Measurements from ENCODE around the gene SYDE1.

The SYDE1 gene

DNA sequence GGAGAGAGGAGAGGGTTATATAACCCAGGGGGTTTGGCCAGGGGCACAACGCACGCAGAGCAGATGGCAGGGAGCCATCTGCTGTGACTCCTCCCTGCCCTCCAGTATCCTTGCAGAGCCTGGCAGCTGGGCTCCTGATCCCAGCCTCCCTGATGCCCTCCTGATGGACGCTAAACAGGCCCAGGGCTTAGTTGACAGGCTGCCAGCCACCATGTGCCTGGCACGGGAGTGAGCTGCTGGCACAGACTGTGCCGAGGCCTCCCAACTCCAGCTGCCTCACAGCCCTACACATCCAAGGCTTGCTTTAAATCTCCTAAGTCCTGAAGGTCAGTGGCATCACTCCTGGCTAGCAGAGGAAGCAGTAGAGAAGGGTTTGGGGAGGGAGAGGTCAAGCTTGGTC is 16.7 kb downstream of the SYDE1 start:
- in situ Hi-C loops (cut with HindIII; ENCODE audit: low pct_unique_long_range_greater_than_20kb, low sequenced_read_pairs), result no loop called here
- peak in 1 of 2 experiments; percentile 26 for DNase-seq (ENCODE audit: low read depth in 1 of 2, low spot score in 1 of 2)
- TF ChIP-seq JUND (IDR thresholded peaks at IDR 0.05; ENCODE audit: low read depth), result no peak

DNA sequence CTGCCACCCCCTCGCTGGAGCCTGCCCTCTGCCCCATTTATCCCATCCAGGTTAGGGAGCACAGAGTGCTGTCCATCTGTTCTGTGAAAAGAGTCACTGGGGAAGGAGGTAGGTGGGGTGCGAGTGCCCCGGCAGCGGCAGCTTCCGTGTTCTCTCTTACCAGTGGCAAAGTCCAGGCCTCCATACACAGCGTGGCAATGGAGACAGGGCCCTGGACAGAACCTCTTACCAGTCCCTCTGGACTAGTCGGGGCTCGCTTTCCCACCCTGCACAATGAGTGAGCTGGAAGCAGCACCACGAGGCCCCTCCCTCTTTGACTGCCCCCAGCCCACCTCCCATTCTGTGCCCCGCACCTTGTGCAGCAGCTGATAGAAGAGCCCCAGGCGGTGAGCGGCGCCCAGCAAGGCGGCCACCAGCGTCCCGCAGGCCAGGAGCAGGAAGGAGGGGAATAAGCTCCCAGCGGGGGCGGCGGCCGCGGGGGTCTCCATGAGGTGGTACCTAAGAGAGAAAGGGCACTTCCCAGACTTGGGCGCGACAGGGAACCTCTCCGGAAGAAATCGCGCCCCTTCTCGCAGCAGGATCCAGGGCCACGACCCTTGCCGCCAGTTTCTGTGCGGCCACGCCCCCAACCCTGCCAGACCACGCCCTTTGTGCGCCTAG is 17.5 kb downstream of the SYDE1 start:
- no peak for TF ChIP-seq JUND (IDR thresholded peaks at IDR 0.05; ENCODE audit: low read depth)
- in situ Hi-C loops (cut with HindIII; ENCODE audit: low pct_unique_long_range_greater_than_20kb, low sequenced_read_pairs), result no loop called here
- no peak for DNase-seq (ENCODE audit: low read depth in 1 of 2, low spot score in 1 of 2)

- DNase-seq (ENCODE audit: low read depth in 1 of 2, low spot score in 1 of 2), result peak; percentile 84 to 96
- no peak for TF ChIP-seq JUND (IDR thresholded peaks at IDR 0.05; ENCODE audit: low read depth)
- in situ Hi-C loops (cut with HindIII; ENCODE audit: low pct_unique_long_range_greater_than_20kb, low sequenced_read_pairs), result no loop called here
Measured at GRCh38 chr19:15125232-15126067, 18.2 kb downstream of the SYDE1 start.

DNA sequence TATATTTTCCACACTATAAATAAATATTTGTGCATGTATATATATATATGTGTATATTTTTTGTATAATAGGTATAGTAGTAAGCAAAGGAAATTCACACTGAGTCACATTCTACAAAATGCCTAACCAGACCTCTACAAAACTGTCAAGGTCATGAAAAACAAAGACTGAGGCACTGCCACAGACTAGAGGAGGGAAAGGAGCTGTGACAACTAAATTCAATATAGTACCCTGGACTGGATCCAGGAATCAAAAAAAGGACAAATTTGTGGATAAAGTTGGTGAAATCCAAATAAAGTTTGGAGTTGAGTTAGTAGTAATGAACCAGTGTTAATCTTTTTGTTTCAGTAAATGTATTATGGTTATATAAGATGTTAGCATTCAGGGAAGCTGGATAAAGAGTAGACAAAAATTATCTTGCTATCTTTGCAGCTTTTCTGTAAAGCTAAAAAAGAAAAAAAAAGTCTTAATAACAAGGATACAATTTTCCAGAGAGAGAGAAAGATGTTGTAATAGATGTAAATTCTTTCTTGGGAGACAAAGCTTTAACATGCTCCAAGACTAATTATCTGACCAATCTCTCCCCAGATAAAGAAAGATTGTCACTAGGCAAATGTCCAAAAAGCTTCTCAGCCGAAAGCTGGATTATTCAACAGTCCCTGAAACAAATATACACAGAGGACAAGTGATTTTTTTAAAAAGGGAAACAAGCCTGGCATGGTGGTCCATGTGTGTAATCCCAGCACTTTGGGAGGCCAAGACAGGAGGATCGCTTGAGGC is 19.1 kb downstream of the SYDE1 start:
- no peak for TF ChIP-seq JUND (IDR thresholded peaks at IDR 0.05; ENCODE audit: low read depth)
- DNase-seq (ENCODE audit: low read depth in 1 of 2, low spot score in 1 of 2), result no peak
- in situ Hi-C loops (cut with HindIII; ENCODE audit: low pct_unique_long_range_greater_than_20kb, low sequenced_read_pairs), result no loop called here

DNA sequence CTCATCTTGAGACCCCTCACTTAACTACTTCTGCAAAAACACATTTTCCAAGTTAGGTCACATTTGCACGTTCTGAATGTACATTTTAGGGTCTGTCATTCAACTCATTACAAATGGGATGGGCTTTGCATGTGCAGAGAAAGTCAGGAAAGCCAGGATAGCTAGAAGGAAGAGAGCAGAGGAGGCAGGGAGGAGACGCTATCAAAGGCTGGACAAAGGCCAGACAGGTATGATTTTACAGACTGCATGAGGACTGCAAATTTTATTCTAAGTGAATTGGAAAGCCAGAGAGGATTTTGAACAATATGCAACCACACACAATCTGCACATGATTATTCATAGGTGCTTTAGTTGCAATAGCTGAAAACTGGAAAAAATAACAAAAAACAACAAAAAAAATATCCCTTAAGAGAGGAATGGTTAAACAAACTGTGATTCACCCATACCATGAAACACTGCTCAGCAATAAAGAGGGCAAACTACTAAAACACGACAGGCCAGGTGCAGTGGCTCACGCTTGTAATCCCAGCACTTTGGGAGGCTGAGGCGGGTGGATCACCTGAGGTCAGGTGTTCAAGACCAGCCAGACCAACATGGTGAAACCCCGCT is 21.1 kb downstream of the SYDE1 start:
- TF ChIP-seq JUND (IDR thresholded peaks at IDR 0.05; ENCODE audit: low read depth), result no peak
- in situ Hi-C loops (cut with HindIII; ENCODE audit: low pct_unique_long_range_greater_than_20kb, low sequenced_read_pairs), result no loop called here
- no peak for DNase-seq (ENCODE audit: low read depth in 1 of 2, low spot score in 1 of 2)

DNA sequence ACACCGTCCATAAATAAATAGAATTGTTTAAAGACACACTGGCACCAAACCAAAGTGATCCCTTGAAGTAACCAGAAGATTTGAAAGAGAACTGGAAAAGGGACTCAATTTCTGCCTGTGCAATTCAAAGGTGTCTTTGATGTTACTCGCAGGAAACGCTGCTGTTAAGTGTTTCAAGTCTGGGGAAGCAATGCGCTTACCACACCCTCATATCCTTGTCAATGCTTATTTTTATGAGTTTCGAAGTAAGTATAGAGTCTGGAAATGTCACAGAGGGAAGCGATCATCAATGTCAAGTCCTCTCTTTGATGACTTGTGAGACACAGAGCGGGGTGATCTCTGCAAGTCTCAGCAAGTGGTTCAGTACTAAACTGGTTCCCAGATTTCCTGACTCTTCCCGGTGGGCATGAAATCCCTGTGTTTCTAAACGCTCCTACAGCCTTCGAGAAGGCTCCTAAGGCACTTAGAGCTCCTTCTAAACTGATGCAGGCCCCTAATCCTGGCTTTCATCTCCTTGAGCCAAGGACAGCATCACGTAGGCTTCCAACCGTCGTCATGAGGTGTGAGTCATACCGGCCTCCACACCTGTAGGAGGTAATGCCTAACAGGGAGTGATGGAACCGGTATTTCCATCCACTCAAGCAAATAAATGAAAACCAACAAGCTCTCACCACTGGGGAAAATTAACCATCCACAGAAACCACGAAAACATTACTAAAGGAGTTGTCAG is 22.8 kb downstream of the SYDE1 start:
- in situ Hi-C loops (cut with HindIII; ENCODE audit: low pct_unique_long_range_greater_than_20kb, low sequenced_read_pairs), result no loop called here
- DNase-seq (ENCODE audit: low read depth in 1 of 2, low spot score in 1 of 2), result peak in 1 of 2 experiments; percentile 92
- TF ChIP-seq JUND (IDR thresholded peaks at IDR 0.05; ENCODE audit: low read depth), result no peak

DNA sequence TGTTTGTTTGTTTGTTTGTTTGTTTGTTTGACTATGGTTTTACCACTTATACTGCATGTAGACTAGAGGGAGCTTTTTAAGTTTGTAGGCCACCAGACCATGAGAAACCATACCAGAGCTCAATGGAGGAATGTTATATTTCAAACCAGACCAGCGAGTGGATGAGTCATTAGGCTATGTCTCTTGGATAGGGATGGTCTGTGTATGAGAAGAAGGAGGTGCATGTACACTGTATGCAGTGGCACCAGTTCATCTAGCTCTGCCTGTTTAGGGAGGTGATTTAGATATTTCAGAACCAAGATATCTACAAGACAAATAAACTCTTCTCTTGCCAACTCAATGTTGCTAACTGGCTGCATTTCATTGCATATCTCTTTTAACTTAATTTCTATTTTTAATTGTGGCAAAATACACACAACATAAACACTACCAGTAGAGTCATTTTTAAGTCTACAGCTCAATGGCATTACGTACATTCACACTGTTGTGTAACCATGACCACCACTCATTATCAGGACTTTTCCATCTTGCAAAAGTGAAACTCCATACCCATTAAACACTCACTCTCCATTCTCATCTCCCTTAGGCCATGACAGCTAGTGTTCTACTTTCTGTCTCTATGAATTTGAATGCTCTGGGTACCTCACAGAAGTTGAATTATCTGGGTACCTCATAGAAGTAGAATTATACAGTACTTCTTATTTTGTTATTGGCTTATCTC is 29.2 kb downstream of the SYDE1 start:
- in situ Hi-C loops (cut with HindIII; ENCODE audit: low pct_unique_long_range_greater_than_20kb, low sequenced_read_pairs), result no loop called here
- DNase-seq (ENCODE audit: low read depth in 1 of 2, low spot score in 1 of 2), result peak in 1 of 2 experiments; percentile 79
- TF ChIP-seq JUND (IDR thresholded peaks at IDR 0.05; ENCODE audit: low read depth), result no peak

DNA sequence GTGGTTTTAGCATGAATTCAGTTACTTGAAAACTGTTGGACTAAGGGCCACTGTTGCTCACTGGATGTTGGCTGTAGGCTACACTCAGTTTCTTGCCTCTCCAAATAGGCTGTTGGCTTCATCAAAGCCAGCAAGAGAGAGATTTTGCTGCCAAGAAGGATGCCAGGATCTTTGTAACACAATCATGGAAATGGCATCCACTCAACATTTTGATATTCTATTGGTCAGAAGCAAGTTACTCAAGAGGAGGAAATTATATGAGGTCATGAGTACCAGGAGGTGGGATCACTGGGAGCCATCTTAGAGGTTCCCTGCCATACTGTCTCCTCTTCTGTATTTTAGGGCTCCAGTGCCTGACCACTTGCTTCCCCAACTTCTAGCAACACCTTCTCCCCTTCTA is 30.6 kb downstream of the SYDE1 start:
- in situ Hi-C loops (cut with HindIII; ENCODE audit: low pct_unique_long_range_greater_than_20kb, low sequenced_read_pairs), result no loop called here
- no peak for DNase-seq (ENCODE audit: low read depth in 1 of 2, low spot score in 1 of 2)
- TF ChIP-seq JUND (IDR thresholded peaks at IDR 0.05; ENCODE audit: low read depth), result no peak

- DNase-seq (ENCODE audit: low read depth in 1 of 2, low spot score in 1 of 2), result no peak
- TF ChIP-seq JUND (IDR thresholded peaks at IDR 0.05; ENCODE audit: low read depth), result no peak
- in situ Hi-C loops (cut with HindIII; ENCODE audit: low pct_unique_long_range_greater_than_20kb, low sequenced_read_pairs), result no loop called here
Measured at GRCh38 chr19:15138427-15138826, 31.2 kb downstream of the SYDE1 start.

GRCh38 chr19:15141143-15141542 is 33.9 kb downstream of the SYDE1 start:
- TF ChIP-seq JUND (IDR thresholded peaks at IDR 0.05; ENCODE audit: low read depth), result no peak
- no peak for DNase-seq (ENCODE audit: low read depth in 1 of 2, low spot score in 1 of 2)
- in situ Hi-C loops (cut with HindIII; ENCODE audit: low pct_unique_long_range_greater_than_20kb, low sequenced_read_pairs), result no loop called here

DNA sequence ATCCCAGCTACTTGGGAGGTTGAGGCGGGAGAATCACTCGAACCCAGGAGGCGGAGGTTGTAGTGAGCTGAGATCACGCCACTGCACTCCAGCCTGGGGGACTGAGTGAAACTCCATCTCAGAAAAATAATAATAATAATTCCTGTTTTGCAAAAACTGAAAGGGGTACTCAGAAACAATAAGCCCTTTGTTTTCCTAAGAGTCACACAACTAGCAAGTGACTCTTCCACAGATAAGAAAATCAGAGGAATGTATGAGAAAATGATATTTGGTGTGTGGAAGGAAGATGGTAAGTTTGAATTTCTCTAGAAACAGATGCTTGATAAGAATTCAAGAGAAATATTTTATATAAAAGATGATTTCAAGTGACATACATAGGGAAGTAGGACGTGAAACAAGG is 35.1 kb downstream of the SYDE1 start:
- in situ Hi-C loops (cut with HindIII; ENCODE audit: low pct_unique_long_range_greater_than_20kb, low sequenced_read_pairs), result no loop called here
- no peak for DNase-seq (ENCODE audit: low read depth in 1 of 2, low spot score in 1 of 2)
- TF ChIP-seq JUND (IDR thresholded peaks at IDR 0.05; ENCODE audit: low read depth), result no peak

Data from T47D (cell line).